MM.1S (cell line): ENCODE data around the gene ZNF488.

Experiments
- DNase-seq: peaks from one replicate; pipeline ENCODE4 v3.0.0-alpha.2; 2015
- H2AFZ ChIP-seq: fragments of 300-600 bp; sonication (generic); 2 replicates; pipeline ENCODE4 v1.6.0; 2016; ENCODE audit warnings: antibody characterized with exemption, low read length
- H3F3A ChIP-seq: fragments of 300-600 bp; sonication (generic); 2 replicates; pipeline ENCODE4 v1.6.1; 2016; ENCODE audit warnings: mild to moderate bottlenecking, antibody characterized with exemption, low read length, moderate library complexity, mixed read lengths; ENCODE audit not compliant: insufficient read depth
- H3K27ac ChIP-seq: fragments of 300-600 bp; sonication (generic); 2 replicates; pipeline ENCODE4 v1.5.1; 2016; ENCODE audit warnings: mild to moderate bottlenecking, low read length
- H3K27me3 ChIP-seq: fragments of 300-600 bp; sonication (generic); replicated peaks from 2 replicates; pipeline ENCODE4 v1.6.0; 2016; ENCODE audit warnings: low read length; ENCODE audit not compliant: insufficient read depth
- H3K36me3 ChIP-seq: fragments of 300-600 bp; sonication (generic); replicated peaks from 2 replicates; pipeline ENCODE4 v1.6.1; 2016; ENCODE audit warnings: mild to moderate bottlenecking, low read length, mixed read lengths; ENCODE audit not compliant: insufficient read depth
- H3K4me1 ChIP-seq: fragments of 300-600 bp; sonication (generic); 2 replicates; pipeline ENCODE4 v1.6.1; 2016; ENCODE audit warnings: low read length, mixed read lengths
- H3K4me2 ChIP-seq: fragments of 300-600 bp; sonication (generic); 2 replicates; pipeline ENCODE4 v1.6.0; 2016; ENCODE audit warnings: low read depth, low read length
- H3K4me3 ChIP-seq: fragments of 300-600 bp; sonication (generic); 2 replicates; pipeline ENCODE4 v1.5.1; 2016; ENCODE audit warnings: low read length, mixed read lengths
- H3K79me2 ChIP-seq: fragments of 300-600 bp; sonication (generic); 2 replicates; pipeline ENCODE4 v1.6.1; 2016; ENCODE audit warnings: mixed run types, low read length, mixed read lengths
- H3K9ac ChIP-seq: fragments of 300-600 bp; sonication (generic); 2 replicates; pipeline ENCODE4 v1.6.1; 2016; ENCODE audit warnings: low read length, mixed read lengths
- H3K9me2 ChIP-seq: fragments of 300-600 bp; sonication (generic); replicated peaks from 2 replicates; pipeline ENCODE4 v1.6.1; 2016; ENCODE audit warnings: mild to moderate bottlenecking, low read length, mixed read lengths; ENCODE audit not compliant: insufficient read depth
- H3K9me3 ChIP-seq: fragments of 300-600 bp; sonication (generic); replicated peaks from 2 replicates; pipeline ENCODE4 v1.6.1; 2016; ENCODE audit warnings: mild to moderate bottlenecking, low read length, mixed read lengths; ENCODE audit not compliant: insufficient read depth
- H4K20me1 ChIP-seq: fragments of 300-600 bp; sonication (generic); 2 replicates; pipeline ENCODE4 v1.6.1; 2016; ENCODE audit warnings: mild to moderate bottlenecking, low read length, moderate library complexity, mixed read lengths; ENCODE audit not compliant: insufficient read depth
- CTCF ChIP-seq: fragments of 300-600 bp; sonication (generic); IDR thresholded peaks from 2 replicates; pipeline ENCODE4 v1.5.1; 2016; ENCODE audit warnings: antibody characterized with exemption, low read length, mixed read lengths
- EZH2 ChIP-seq: fragments of 300-600 bp; sonication (generic); optimal IDR thresholded peaks from 2 replicates; pipeline ENCODE3; 2017; ENCODE audit warnings: low read depth, mild to moderate bottlenecking, antibody characterized with exemption, low read length, mixed read lengths
- EZH2phosphoT487 ChIP-seq: fragments of 300-600 bp; sonication (generic); IDR thresholded peaks from 2 replicates; pipeline ENCODE4 v1.6.1; 2018; ENCODE audit warnings: antibody characterized with exemption, low read length

The ZNF488 gene

GRCh38 chr10:47410862-47411261, 26.8 kb upstream of the ZNF488 start:
- Histone ChIP-seq H3K79me2 (no peaks in the 10 kb centered on the region), H3K27me3 (peaks cover 5% of the 10 kb centered on the region), H2AFZ (no peak overlapping the region), H3K4me3 (no peak overlapping the region), H3K27ac (no peak overlapping the region), H3K4me2 (no peak overlapping the region), H3K9ac (no peak overlapping the region), H3K9me3 (no peaks in the 10 kb centered on the region), H3K9me2 (no peaks in the 10 kb centered on the region), H3F3A (no peaks in the 10 kb centered on the region), H3K4me1 (no peaks in the 10 kb centered on the region), H3K36me3 (no peaks in the 10 kb centered on the region), H4K20me1 (no peaks in the 10 kb centered on the region)
- no peak for DNase-seq
- no peak for TF ChIP-seq CTCF
- no peak for TF ChIP-seq EZH2phosphoT487
- no peak for TF ChIP-seq EZH2

GRCh38 chr10:47410271-47410670, 26.2 kb upstream of the ZNF488 start:
- H3K4me3 ChIP-seq = no peak overlapping the region
- no peak overlapping the region for H3K9ac ChIP-seq
- H3K79me2 ChIP-seq = no peaks in the 10 kb centered on the region

GRCh38 chr10:47409866-47410256, 25.8 kb upstream of the ZNF488 start:
- Histone ChIP-seq H3F3A (no peaks in the 10 kb centered on the region), H3K4me1 (no peaks in the 10 kb centered on the region), H3K9me2 (no peaks in the 10 kb centered on the region)

More at GRCh38 chr10:47410271-47410670, 26.2 kb upstream of the ZNF488 start:
- H3K4me2 ChIP-seq = no peak overlapping the region
- H3K27me3 ChIP-seq = peaks cover 5% of the 10 kb centered on the region
- no peaks in the 10 kb centered on the region for H3F3A ChIP-seq
- H3K9me2 ChIP-seq = no peaks in the 10 kb centered on the region
- H3K9me3 ChIP-seq = no peaks in the 10 kb centered on the region
- no peaks in the 10 kb centered on the region for H3K4me1 ChIP-seq
- H3K36me3 ChIP-seq = no peaks in the 10 kb centered on the region
- H4K20me1 ChIP-seq = no peaks in the 10 kb centered on the region
- DNase-seq = no peak
- no peak overlapping the region for H2AFZ ChIP-seq
- no peak overlapping the region for H3K27ac ChIP-seq
- TF ChIP-seq EZH2phosphoT487 = no peak
- no peak for TF ChIP-seq CTCF

More at GRCh38 chr10:47409866-47410256, 25.8 kb upstream of the ZNF488 start:
- H3K9me3 ChIP-seq = no peaks in the 10 kb centered on the region
- H3K27ac ChIP-seq = no peak overlapping the region
- no peaks in the 10 kb centered on the region for H4K20me1 ChIP-seq
- no peak overlapping the region for H2AFZ ChIP-seq
- H3K36me3 ChIP-seq = no peaks in the 10 kb centered on the region
- no peaks in the 10 kb centered on the region for H3K79me2 ChIP-seq
- no peak overlapping the region for H3K9ac ChIP-seq
- TF ChIP-seq EZH2phosphoT487 = no peak
- TF ChIP-seq EZH2 = no peak
- TF ChIP-seq CTCF = no peak
- DNase-seq = no peak
- H3K4me3 ChIP-seq = no peak overlapping the region
- peaks cover 5% of the 10 kb centered on the region for H3K27me3 ChIP-seq
- no peak overlapping the region for H3K4me2 ChIP-seq
